Measurements from ENCODE around the gene FHIT. TPM values are rescaled to one million over a fixed set of nuclear protein-coding genes. Genes with fewer than 3 reads are reported as not detected.

Gene FHIT
- total RNA-seq, 4 donors from 2014 or later, result 3.5 to 17.0 (median 16.7) TPM

- TF ChIP-seq POLR2A (IDR thresholded peaks at IDR 0.05), result no peak
- TF ChIP-seq, protein P1, sequence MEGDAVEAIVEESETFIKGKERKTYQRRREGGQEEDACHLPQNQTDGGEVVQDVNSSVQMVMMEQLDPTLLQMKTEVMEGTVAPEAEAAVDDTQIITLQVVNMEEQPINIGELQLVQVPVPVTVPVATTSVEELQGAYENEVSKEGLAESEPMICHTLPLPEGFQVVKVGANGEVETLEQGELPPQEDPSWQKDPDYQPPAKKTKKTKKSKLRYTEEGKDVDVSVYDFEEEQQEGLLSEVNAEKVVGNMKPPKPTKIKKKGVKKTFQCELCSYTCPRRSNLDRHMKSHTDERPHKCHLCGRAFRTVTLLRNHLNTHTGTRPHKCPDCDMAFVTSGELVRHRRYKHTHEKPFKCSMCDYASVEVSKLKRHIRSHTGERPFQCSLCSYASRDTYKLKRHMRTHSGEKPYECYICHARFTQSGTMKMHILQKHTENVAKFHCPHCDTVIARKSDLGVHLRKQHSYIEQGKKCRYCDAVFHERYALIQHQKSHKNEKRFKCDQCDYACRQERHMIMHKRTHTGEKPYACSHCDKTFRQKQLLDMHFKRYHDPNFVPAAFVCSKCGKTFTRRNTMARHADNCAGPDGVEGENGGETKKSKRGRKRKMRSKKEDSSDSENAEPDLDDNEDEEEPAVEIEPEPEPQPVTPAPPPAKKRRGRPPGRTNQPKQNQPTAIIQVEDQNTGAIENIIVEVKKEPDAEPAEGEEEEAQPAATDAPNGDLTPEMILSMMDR (IDR thresholded peaks at IDR 0.05), result no peak
Observed at GRCh38 chr3:60393946-60394345, 857.3 kb downstream of the FHIT start.

GRCh38 chr3:60392501-60392900, 858.8 kb downstream of the FHIT start:
- DNase-seq, result no peak
- H3K4me3 ChIP-seq, result no peak overlapping the region
- H3K9me3 ChIP-seq, result no peaks in the 10 kb centered on the region
- H3K4me1 ChIP-seq, result no peaks in the 10 kb centered on the region
- TF ChIP-seq POLR2A (IDR thresholded peaks at IDR 0.05), result no peak
- TF ChIP-seq, protein P1 (IDR thresholded peaks at IDR 0.05), result no peak
- H3K36me3 ChIP-seq, result no peaks in the 10 kb centered on the region
- no peaks in the 10 kb centered on the region for H3K27me3 ChIP-seq
- no peak overlapping the region for H3K27ac ChIP-seq

More at GRCh38 chr3:60393946-60394345, 857.3 kb downstream of the FHIT start:
- DNase-seq, result no peak
- Histone ChIP-seq H3K4me3 (no peak overlapping the region), H3K36me3 (no peaks in the 10 kb centered on the region), H3K9me3 (no peaks in the 10 kb centered on the region), H3K27me3 (no peaks in the 10 kb centered on the region), H3K4me1 (no peaks in the 10 kb centered on the region), H3K27ac (no peak overlapping the region)

DNA sequence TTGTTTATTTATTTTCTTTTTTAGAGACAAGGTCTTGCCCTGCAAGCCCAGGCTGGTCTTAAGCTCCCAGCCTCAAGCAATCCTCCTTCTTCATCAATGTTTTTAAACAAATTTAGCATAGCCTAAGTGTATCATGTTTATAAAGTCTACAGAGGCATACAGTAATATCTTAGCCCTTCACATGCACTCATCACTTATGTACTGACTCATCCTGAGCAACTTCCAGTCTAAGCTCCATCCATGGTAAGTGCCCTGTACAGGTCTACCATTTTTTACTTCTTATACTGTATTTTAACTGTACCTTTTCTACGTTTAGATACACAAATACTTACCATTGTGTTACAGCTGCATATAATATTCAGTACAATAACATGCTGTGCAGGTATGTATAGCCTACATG, 860.0 kb downstream of the FHIT start:
- no peaks in the 10 kb centered on the region for H3K36me3 ChIP-seq
- DNase-seq, result no peak
- H3K4me1 ChIP-seq, result no peaks in the 10 kb centered on the region
- no peaks in the 10 kb centered on the region for H3K27me3 ChIP-seq
- no peak overlapping the region for H3K4me3 ChIP-seq
- TF ChIP-seq, protein P1 (IDR thresholded peaks at IDR 0.05), result no peak
- TF ChIP-seq POLR2A (IDR thresholded peaks at IDR 0.05), result no peak
- H3K27ac ChIP-seq, result no peak overlapping the region
- H3K9me3 ChIP-seq, result no peaks in the 10 kb centered on the region

GRCh38 chr3:60388731-60389130, 862.5 kb downstream of the FHIT start:
- Histone ChIP-seq H3K9me3 (no peaks in the 10 kb centered on the region), H3K4me3 (no peak overlapping the region), H3K27me3 (no peaks in the 10 kb centered on the region), H3K36me3 (no peaks in the 10 kb centered on the region), H3K4me1 (no peaks in the 10 kb centered on the region), H3K27ac (no peak overlapping the region)
- TF ChIP-seq, protein P1 (IDR thresholded peaks at IDR 0.05), result no peak
- TF ChIP-seq POLR2A (IDR thresholded peaks at IDR 0.05), result no peak
- DNase-seq, result no peak

- Histone ChIP-seq H3K9me3 (no peaks in the 10 kb centered on the region), H3K27me3 (no peaks in the 10 kb centered on the region), H3K4me3 (no peak overlapping the region), H3K36me3 (no peaks in the 10 kb centered on the region), H3K27ac (no peak overlapping the region), H3K4me1 (no peaks in the 10 kb centered on the region)
- no peak for DNase-seq
- TF ChIP-seq, protein P1 (IDR thresholded peaks at IDR 0.05), result no peak
- TF ChIP-seq POLR2A (IDR thresholded peaks at IDR 0.05), result no peak
Observed at GRCh38 chr3:60386306-60386705, 864.9 kb downstream of the FHIT start.

DNA sequence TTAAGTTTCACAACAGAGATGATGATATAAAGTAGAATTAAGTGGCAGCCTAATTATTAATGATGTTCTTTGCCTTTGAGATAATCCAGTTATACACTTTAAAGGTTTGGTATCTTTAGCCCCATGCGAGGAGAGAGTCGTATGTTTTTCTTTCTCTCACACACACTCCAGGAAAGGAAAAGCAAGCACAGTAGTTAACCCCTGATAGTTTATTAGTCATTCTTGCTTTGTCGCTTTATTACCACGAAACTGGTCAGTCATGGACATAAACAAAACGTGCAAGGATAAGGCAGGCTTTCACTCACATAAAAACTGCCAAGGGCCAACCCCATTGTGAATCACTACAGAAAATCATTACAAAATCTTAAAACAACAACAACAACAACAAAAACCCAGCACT, 866.9 kb downstream of the FHIT start:
- no peak overlapping the region for H3K4me3 ChIP-seq
- no peaks in the 10 kb centered on the region for H3K9me3 ChIP-seq
- no peak for DNase-seq
- no peaks in the 10 kb centered on the region for H3K27me3 ChIP-seq
- TF ChIP-seq POLR2A (IDR thresholded peaks at IDR 0.05), result no peak
- TF ChIP-seq, protein P1 (IDR thresholded peaks at IDR 0.05), result no peak
- H3K27ac ChIP-seq, result no peak overlapping the region
- H3K4me1 ChIP-seq, result no peaks in the 10 kb centered on the region
- H3K36me3 ChIP-seq, result no peaks in the 10 kb centered on the region

All from Peyer's patch (tissue), 4 donors.